Coronary artery (tissue), 2 donors: Measurements from ENCODE around the gene SERPINH1.

ENCODE experiments used
- DNase-seq: peaks from one replicate; pipeline ENCODE4 v3.0.0-alpha.2; 2017; ENCODE audit warnings: low spot score
- H3K27ac ChIP-seq, 2 donors: fragments of 200-600 bp; sonication (generic); one replicate each; pipeline ENCODE4 v1.5.1; 2016 to 2019
- H3K4me3 ChIP-seq: fragments of 200-600 bp; sonication (generic); 2 replicates; pipeline ENCODE4 v1.5.1; 2016; ENCODE audit warnings: mild to moderate bottlenecking, moderate library complexity
- TF ChIP-seq, protein P1 (sequence below): fragments of 200-600 bp; sonication (generic); IDR thresholded peaks from one replicate; pipeline ENCODE4 v1.5.1; 2019; ENCODE audit warnings: antibody characterized with exemption

The SERPINH1 gene

GRCh38 chr11:75597636-75598035 lies 35.6 kb downstream of the SERPINH1 start:
- no peak for DNase-seq
- TF ChIP-seq, protein P1, sequence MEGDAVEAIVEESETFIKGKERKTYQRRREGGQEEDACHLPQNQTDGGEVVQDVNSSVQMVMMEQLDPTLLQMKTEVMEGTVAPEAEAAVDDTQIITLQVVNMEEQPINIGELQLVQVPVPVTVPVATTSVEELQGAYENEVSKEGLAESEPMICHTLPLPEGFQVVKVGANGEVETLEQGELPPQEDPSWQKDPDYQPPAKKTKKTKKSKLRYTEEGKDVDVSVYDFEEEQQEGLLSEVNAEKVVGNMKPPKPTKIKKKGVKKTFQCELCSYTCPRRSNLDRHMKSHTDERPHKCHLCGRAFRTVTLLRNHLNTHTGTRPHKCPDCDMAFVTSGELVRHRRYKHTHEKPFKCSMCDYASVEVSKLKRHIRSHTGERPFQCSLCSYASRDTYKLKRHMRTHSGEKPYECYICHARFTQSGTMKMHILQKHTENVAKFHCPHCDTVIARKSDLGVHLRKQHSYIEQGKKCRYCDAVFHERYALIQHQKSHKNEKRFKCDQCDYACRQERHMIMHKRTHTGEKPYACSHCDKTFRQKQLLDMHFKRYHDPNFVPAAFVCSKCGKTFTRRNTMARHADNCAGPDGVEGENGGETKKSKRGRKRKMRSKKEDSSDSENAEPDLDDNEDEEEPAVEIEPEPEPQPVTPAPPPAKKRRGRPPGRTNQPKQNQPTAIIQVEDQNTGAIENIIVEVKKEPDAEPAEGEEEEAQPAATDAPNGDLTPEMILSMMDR = no peak
- no peak overlapping the region for H3K4me3 ChIP-seq
- no peak overlapping the region for H3K27ac ChIP-seq

GRCh38 chr11:75598264-75598663 lies 36.2 kb downstream of the SERPINH1 start:
- TF ChIP-seq, protein P1 = no peak
- no peak overlapping the region for H3K27ac ChIP-seq
- no peak for DNase-seq
- no peak overlapping the region for H3K4me3 ChIP-seq

DNA sequence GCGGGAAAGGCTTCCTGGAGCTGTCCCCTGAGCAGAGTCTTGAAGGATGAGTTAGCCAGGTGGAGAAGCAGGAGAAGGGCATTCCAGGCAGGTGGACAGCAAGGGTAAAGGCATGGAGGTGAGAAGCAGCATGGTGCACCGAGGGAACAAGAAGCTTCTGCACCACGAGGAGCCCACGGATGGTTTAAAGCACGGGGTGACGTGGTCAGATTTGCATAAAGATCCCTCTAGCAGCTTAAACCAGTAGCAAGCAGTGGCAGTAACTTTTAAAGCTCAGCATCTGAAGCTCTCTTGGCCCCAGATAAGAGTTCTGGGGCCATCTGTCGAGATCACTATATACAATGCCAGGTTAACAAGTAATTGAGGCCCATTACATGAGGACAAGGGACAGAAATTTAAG lies 36.8 kb downstream of the SERPINH1 start:
- Histone ChIP-seq H3K27ac (no peak overlapping the region), H3K4me3 (no peak overlapping the region)
- DNase-seq = no peak
- TF ChIP-seq, protein P1 = no peak

GRCh38 chr11:75600356-75600755 lies 38.3 kb downstream of the SERPINH1 start:
- DNase-seq = no peak
- no peak overlapping the region for H3K4me3 ChIP-seq
- TF ChIP-seq, protein P1 = no peak
- no peak overlapping the region for H3K27ac ChIP-seq

DNA sequence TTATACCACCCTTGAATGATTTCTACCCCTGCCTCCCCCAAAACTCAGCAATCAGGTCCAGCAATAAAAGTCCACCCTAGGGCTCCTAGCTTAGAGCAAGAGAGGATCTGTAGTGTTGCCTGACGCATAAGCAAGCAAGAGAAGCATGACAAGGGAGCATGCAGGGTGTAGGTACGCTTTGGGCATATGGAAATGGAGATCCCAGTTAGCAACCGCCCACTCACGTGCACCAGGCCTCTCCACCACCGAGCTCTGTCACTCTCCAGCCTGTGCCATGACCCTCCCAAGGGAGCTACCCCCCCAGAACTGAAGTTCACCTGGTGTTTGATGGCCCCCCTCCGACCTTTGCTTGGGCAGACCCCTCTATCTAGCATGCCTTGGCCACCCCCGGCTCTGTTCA lies 39.4 kb downstream of the SERPINH1 start:
- no peak overlapping the region for H3K27ac ChIP-seq
- H3K4me3 ChIP-seq = no peak overlapping the region
- TF ChIP-seq, protein P1 = no peak
- DNase-seq = no peak

DNA sequence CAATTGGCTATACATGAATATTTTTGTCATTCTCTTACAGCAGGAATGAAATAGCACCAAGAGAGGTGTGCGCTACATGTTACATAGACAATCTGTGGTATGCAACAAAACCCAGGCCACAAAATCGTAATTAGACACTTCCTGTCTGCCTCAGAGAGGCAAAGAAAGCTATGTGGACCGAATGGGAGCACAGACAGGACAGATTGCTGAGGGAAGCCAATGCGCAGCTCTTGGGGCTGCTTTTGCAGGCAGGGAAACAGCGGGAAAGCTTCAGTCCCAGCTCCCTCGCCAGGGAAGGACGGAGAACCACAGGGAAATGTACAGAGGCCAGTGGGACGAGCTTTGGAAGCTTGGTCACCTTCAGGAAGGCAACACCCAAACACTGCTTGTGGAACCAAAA lies 40.9 kb downstream of the SERPINH1 start:
- TF ChIP-seq, protein P1 = no peak
- no peak overlapping the region for H3K27ac ChIP-seq
- DNase-seq = no peak
- no peak overlapping the region for H3K4me3 ChIP-seq

- no peak overlapping the region for H3K27ac ChIP-seq
- no peak for DNase-seq
- H3K4me3 ChIP-seq = no peak overlapping the region
- TF ChIP-seq, protein P1 = no peak
These were observed 42.0 kb downstream of the SERPINH1 start for GRCh38 chr11:75603791-75604736.
